NCI-H345 treated with DMSO at 0.1 percent for 48 hours (cell line): ENCODE results near the gene UGT2B28.
"Not testable (repeated sequence)": the region's sequence is repeated elsewhere in the genome, so short reads cannot be mapped to it uniquely, and the experiment has no call there.

ENCODE experiments used
- DNase-seq: peaks from one replicate; lab custom pipeline; 2025; ENCODE audit not compliant: unreplicated experiment; lab: John Stamatoyannopoulos, UW

Gene UGT2B28

DNA sequence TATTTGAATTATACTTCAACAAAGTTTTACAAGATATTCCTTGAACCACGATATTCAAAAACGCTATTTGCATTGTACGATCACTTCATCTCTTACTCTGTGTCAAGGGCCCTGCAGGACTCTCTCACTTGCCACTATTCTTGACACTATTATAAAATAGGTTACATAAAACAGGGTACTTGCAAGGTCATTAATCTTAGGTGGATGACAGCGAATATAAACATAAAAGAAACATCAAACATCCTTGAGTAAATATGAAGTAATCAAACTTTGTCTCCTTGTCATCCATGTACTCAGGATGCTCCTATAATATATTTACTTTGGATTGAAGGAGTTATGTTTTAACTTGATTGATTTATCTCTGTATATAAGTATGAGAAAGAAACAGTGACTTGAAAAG lies at the start of gene UGT2B28:
Gene UGT2B28, plus strand, starts transcription at position 395 of the 400 bp plus-strand sequence. CDS start 26 bp downstream, outside the sequence.
- DNase-seq = not testable (repeated sequence)

DNA sequence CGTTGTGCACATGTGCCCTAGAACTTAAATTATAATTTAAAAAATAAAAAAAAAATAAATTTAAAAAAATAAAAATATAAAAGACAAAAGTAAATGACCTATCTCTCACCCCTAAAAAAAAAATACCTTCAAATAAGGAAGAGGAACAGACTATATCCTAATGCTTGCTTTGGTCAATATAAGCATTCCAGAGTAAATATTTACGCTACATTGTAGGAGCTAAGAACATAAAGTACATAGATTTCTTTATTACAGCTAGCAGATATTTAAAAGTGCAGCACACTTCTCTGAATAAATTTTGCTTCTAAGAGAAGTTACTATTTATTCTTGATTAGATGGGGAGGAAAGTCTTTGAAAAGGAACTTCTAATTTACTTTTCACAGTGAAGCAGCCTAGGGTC lies 41.2 kb upstream of the UGT2B28 start:
- no peak for DNase-seq

DNA sequence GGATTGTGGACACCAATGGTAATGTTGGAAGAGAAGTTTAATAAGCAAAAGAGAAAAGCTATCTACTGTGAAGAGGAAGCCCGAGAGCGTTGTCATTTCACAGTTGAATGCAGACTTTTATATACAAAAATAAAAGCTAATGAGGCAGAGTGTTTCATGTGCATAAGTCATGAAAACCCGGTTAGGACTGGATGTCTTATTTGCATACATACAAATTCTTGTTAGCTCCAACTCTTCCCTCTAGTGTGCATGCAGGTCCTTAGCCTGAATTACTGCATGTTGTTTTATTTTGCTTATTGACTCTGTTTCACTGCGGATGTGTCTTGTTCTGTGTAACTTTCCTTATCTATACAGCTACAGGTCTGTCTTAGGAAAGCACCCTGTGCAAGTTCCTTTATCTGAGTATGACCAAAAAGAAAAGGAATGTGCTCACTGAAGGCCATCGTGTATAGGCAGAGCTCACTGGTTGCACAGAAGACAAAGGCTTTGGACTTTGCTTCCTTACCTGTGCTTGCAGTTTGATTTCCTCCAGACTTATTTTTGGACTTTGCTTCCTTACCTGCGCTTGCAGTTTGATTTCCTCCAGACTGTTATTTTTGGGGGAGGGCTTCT lies 40.6 kb upstream of the UGT2B28 start:
- no peak for DNase-seq

GRCh38 chr4:69240787-69241186 lies 39.5 kb upstream of the UGT2B28 start:
- not testable (repeated sequence) for DNase-seq

DNA sequence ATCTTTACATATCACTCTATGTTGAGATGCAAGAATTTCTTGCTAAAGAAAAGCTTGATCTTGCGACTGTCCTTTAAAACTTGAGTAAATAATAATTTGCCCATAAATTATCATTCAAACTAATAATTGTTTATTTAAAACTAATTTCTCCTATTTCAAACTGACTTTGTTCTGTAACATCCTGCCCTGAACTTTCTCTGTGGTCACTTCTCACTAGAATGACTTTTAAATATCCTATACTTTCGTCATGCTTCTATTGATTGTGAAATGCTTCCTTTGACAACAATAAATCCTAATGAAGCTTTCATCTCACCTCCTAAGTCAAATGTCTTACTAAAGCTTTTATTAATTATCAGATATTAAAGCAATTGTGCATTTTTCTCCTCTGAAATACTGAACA lies 38.5 kb upstream of the UGT2B28 start:
- DNase-seq = not testable (repeated sequence)

- DNase-seq = not testable (repeated sequence)
Measured at GRCh38 chr4:69242562-69243240, 37.6 kb upstream of the UGT2B28 start.

DNA sequence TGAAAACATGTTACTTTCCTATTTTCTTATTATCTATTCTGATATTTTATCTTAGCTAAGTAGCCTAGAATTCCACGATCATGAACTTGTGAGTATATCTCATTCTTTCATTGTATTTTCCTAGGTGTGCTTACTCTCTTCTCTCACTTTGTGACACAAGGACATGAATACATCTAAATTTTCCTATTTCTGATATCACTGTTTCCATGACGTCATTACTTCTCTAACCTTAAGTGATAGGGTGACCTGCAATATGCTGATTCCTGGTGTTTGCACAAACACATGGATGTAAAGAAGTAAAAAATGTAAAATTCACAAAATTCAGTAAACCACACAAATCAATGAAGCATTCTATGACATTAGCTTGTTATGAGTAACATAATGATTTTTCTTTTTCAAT lies 29.4 kb upstream of the UGT2B28 start:
- not testable (repeated sequence) for DNase-seq

- not testable (repeated sequence) for DNase-seq
Measured at GRCh38 chr4:69253147-69253772, 27.0 kb upstream of the UGT2B28 start.

DNA sequence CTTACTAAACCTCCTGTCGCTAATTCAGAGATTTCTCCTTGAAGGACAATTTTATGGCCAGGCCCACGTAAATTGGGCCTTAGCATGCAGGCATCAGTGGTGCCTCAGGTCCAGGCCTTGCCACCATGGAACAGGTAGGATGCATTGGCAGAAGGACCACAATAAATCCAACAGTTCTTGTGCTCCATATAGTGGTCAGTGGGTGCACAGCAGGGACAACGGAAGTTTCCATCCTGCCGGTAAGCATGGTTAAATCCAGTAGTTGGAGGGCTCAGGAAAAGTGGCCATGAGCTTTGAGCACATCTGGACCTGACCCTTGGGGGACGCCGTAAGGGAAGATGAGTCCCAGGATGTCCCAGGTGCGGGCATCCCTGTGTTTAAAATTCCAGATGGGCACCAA lies 11.7 kb upstream of the UGT2B28 start:
- DNase-seq = not testable (repeated sequence)

- DNase-seq = not testable (repeated sequence)
Measured at GRCh38 chr4:69296356-69296755, 16.1 kb downstream of the UGT2B28 start.

- not testable (repeated sequence) for DNase-seq
Measured at GRCh38 chr4:69308426-69309033, 28.3 kb downstream of the UGT2B28 start.

DNA sequence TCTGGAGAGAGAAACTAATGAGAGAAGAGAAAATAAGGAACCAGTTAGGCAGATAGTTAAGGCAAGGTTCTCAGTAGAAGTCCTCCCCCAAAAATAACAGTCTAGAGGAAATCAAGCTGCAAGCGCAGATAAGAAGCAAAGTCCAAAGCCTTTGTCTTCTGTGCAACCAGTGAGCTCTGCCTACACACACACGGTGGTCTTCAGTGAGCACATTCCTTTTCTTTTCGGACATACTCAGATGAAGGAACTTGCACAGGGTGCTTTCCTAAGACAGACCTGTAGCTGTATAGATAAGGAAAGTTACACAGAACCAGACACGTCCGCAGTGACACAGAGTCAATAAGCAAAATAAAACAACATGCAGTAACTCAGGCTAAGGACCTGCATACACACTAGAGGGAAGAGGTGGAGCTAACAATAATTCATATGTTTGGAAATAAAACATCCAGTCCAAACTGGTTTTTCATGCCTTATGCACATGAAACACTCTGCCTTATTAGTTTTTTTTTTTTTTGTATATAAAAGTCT lies 29.3 kb downstream of the UGT2B28 start:
- DNase-seq = not testable (repeated sequence)

- DNase-seq = not testable (repeated sequence)
Measured at GRCh38 chr4:69310262-69310661, 30.0 kb downstream of the UGT2B28 start.

DNA sequence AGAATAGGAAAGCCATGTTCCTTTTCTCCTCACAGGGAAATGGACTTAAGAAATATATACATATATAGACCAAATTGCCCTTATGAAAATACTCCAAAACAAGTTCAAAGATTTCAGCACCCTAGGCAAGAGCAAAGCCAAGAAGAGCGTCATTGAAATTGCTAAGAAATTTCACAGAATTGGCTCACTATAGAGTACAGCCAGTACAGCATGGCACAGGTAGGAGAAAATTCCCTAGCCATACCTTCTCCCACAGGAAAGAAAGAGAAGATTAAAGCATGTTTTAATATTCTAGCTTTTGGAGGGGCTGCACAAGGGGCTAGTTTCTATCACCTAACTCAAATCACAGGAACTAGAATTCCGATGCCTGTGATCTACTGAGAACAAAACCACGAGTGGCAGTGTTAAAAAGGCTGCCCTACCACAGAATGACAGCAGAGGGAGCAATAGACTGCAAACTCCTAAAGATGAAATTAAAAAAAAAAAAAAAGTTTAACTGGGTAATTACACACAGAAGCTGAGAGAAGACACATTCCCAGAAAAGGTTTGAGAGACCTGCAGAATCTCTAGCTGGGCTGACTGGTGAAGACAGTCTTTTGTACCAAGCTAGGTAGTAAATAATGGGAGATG lies 37.5 kb downstream of the UGT2B28 start:
- not testable (repeated sequence) for DNase-seq

DNA sequence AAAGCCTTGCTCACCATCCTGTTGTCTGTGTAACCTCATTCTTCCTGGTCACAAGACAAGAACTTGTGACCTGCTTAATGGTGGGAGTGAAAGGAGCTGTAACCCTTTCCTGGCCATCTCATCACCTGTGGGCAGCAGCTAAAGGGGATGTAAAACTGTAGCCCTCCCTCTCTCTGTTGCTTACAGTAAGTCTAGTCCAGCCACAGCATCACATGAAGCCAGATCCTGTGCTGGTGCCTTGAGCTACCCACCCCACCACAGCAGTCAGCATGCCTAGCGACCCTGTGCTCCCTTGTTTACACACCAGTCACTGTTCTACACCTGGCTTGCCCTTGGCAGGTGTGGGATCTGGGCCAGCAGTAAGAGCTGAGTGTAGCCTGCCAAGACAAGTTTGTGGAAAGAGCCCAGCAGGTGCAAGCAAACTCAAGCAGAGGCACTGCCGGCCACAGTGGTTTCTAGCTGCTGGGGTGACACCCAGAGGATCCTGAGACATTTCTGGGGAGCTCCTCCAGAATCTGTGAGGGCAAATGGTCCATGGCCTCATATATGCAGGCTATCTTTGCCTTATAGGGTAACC lies 41.0 kb downstream of the UGT2B28 start:
- no peak for DNase-seq

- no peak for DNase-seq
Measured at GRCh38 chr4:69322055-69322454, 41.8 kb downstream of the UGT2B28 start.

- no peak for DNase-seq
Measured at GRCh38 chr4:69323284-69323683, 43.0 kb downstream of the UGT2B28 start.

DNA sequence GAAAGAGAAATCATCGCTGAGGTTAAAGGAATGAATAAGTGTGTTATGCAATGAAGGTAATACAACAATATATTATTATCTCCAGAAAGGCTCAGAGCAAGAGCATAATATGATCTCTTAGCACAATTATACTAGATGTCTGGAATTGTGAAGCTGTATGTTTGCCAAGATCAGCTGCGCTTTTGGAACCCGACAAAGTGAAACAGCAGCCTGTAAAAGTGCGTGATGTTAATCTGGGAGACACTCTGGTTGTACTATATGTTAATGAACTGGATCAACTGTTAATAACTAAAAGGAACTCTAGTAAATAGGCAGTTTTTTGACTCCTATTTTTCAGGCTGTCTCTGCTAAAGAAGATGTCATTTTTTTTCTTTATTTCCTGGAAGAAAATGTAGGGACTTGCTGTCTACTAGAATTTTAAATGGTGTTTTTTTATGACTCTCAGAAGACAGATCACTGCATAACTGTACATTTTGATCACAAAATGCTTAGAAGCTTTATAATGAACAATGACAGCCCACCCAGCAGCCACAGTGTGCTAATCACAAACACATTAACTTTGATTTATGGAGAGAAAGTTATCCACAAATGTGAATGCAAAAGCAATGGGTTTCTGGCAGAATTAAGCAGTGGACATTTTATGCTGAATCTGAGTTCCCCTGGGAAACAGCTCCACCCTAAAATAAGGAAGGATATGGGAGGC lies 50.2 kb downstream of the UGT2B28 start:
- no peak for DNase-seq

GRCh38 chr4:69331304-69331703 lies 51.0 kb downstream of the UGT2B28 start:
- DNase-seq = not testable (repeated sequence)

DNA sequence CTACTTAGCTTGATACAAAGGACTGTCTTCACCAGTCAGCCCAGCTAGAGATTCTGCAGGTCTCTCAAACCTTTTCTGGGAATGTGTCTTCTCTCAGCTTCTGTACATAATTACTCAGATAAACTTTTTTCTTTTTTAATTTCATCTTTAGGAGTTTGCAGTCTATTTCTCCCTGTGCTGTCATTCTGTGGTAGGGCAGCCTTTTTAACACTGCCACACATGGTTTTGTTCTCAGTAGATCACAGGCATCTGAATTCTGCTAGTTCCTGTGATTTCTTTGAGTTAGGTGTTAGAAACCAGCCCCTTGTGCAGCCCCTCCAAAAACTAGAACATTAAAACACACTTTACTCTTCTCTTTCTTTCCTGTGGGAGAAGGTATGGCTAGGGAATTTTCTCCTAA lies 55.2 kb downstream of the UGT2B28 start:
- not testable (repeated sequence) for DNase-seq
